ENCODE measurements around the gene KLKB1. TPM values are rescaled to one million over a fixed set of nuclear protein-coding genes. Genes with fewer than 3 reads are reported as not detected.

The KLKB1 gene
- total and polyA plus RNA-seq, 2 donors (not counting 1 experiment from before 2014, with no cell fraction given): 0.06 to 0.17 TPM

DNA sequence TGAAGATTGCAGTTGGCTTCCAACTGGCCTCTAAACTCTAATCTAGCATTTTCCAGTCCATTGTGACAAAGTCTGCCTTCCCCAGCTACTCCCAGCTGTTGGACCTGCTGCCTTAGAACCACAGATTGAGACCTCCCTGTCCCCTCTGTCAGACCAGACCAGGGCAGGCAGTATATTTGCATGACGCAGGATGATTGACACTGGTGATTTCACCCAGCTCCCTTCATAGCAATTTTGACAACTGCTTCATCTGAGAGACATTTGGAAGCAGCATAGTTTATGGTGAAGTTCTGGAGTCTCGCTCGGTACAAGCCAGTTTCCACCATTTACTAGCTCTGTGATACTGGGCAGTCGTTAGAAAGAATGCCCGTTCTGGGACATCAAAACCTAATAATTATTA lies 33.5 kb upstream of the KLKB1 start:
- Histone ChIP-seq H3K27me3 (ENCODE audit: control insufficient read depth, insufficient read depth, low read length) (no peaks in the 10 kb centered on the region), H2AFZ (ENCODE audit: low read length) (no peak overlapping the region), H3K4me1 (ENCODE audit: control insufficient read depth, extremely low read depth, insufficient read depth, low read length) (no peaks in the 10 kb centered on the region), H3K36me3 (ENCODE audit: control insufficient read depth, insufficient read depth, low read length) (peaks cover 3% of the 10 kb centered on the region), H4K20me1 (ENCODE audit: control insufficient read depth, extremely low read depth, insufficient read depth, low read length) (no peaks in the 10 kb centered on the region), H3K9me3 (ENCODE audit: control insufficient read depth, insufficient read depth, low read depth, low read length) (no peaks in the 10 kb centered on the region), H3K27ac (ENCODE audit: insufficient read depth, low read length) (no peak overlapping the region), H3K4me3 (replicated peaks in 1 of 4; ENCODE audit: control extremely low read depth in 1 of 4, insufficient read depth in 1 of 4, low read depth in 3 of 4, low read length in 4 of 4) (no peak overlapping the region), H3K79me2 (ENCODE audit: control insufficient read depth, insufficient read depth, low read length) (peaks cover 1% of the 10 kb centered on the region), H3K4me2 (ENCODE audit: extremely low read depth, insufficient read depth, low read length) (no peak overlapping the region), H3K9ac (ENCODE audit: insufficient read depth, low read length) (no peak overlapping the region)
- no peak for DNase-seq (ENCODE audit: low read depth in 2 of 2)
- TF ChIP-seq EZH2 (IDR thresholded peaks at IDR 0.05; ENCODE audit: low read length, missing control alignments): no peak
- TF ChIP-seq, protein P1, sequence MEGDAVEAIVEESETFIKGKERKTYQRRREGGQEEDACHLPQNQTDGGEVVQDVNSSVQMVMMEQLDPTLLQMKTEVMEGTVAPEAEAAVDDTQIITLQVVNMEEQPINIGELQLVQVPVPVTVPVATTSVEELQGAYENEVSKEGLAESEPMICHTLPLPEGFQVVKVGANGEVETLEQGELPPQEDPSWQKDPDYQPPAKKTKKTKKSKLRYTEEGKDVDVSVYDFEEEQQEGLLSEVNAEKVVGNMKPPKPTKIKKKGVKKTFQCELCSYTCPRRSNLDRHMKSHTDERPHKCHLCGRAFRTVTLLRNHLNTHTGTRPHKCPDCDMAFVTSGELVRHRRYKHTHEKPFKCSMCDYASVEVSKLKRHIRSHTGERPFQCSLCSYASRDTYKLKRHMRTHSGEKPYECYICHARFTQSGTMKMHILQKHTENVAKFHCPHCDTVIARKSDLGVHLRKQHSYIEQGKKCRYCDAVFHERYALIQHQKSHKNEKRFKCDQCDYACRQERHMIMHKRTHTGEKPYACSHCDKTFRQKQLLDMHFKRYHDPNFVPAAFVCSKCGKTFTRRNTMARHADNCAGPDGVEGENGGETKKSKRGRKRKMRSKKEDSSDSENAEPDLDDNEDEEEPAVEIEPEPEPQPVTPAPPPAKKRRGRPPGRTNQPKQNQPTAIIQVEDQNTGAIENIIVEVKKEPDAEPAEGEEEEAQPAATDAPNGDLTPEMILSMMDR (conservative IDR thresholded peaks at IDR 0.05 in 1 of 2, IDR thresholded peaks at IDR 0.05 in 1 of 2; ENCODE audit: low read depth in 1 of 2, low read length in 2 of 2): no peak

DNA sequence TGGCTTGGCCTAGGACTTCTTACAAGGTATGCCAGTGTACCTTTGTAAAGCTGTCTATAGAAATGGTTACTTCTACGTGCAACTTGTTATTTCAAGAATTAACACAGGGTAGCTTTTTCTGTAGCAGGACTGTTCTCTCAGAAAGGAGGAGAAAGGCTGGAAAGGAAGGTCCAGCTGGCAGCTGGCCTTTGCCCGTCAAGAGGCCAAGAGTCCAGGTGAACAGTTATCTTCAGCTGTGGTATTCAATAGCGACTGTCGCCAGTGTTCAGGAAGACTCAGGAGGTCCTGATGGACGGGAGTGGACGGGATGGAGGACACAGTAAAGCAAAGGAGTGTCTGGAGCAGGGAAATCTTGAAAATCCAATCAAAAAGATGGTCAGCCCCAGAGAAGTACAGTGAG lies 31.2 kb upstream of the KLKB1 start:
- Histone ChIP-seq H3K27ac (ENCODE audit: insufficient read depth, low read length) (no peak overlapping the region), H3K36me3 (ENCODE audit: control insufficient read depth, insufficient read depth, low read length) (peaks cover 3% of the 10 kb centered on the region), H4K20me1 (ENCODE audit: control insufficient read depth, extremely low read depth, insufficient read depth, low read length) (no peaks in the 10 kb centered on the region), H3K4me1 (ENCODE audit: control insufficient read depth, extremely low read depth, insufficient read depth, low read length) (no peaks in the 10 kb centered on the region), H3K4me2 (ENCODE audit: extremely low read depth, insufficient read depth, low read length) (no peak overlapping the region), H2AFZ (ENCODE audit: low read length) (no peak overlapping the region), H3K79me2 (ENCODE audit: control insufficient read depth, insufficient read depth, low read length) (peaks cover 1% of the 10 kb centered on the region), H3K9me3 (ENCODE audit: control insufficient read depth, insufficient read depth, low read depth, low read length) (no peaks in the 10 kb centered on the region), H3K4me3 (replicated peaks in 1 of 4; ENCODE audit: control extremely low read depth in 1 of 4, insufficient read depth in 1 of 4, low read depth in 3 of 4, low read length in 4 of 4) (no peak overlapping the region), H3K27me3 (ENCODE audit: control insufficient read depth, insufficient read depth, low read length) (no peaks in the 10 kb centered on the region), H3K9ac (ENCODE audit: insufficient read depth, low read length) (no peak overlapping the region)
- no peak for DNase-seq (ENCODE audit: low read depth in 2 of 2)
- TF ChIP-seq EZH2 (IDR thresholded peaks at IDR 0.05; ENCODE audit: low read length, missing control alignments): no peak
- TF ChIP-seq, protein P1 (conservative IDR thresholded peaks at IDR 0.05 in 1 of 2, IDR thresholded peaks at IDR 0.05 in 1 of 2; ENCODE audit: low read depth in 1 of 2, low read length in 2 of 2): no peak

DNA sequence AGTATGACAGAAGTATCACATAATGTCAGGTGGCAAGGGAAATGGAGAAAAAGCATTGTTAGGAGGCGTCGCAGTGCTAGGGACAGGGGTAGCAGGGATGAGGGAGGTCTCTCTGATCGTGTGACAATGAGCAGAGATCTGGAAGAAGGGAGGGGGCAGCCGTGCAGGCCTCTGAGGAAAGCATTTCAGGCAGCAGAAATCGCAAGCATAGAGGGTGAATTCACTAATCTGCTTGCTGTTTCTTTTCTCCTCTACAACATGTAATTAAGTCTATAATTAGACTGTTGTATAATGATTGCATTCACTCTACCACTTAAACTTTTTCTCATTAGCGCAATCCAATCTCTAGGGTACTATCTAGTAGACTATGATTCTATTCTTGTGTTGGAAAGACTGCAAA lies 26.8 kb upstream of the KLKB1 start:
- DNase-seq (ENCODE audit: low read depth in 2 of 2): no peak
- H3K9ac ChIP-seq (ENCODE audit: insufficient read depth, low read length): no peak overlapping the region
- H3K27me3 ChIP-seq (ENCODE audit: control insufficient read depth, insufficient read depth, low read length): no peaks in the 10 kb centered on the region
- no peak for TF ChIP-seq EZH2 (IDR thresholded peaks at IDR 0.05; ENCODE audit: low read length, missing control alignments)
- TF ChIP-seq, protein P1 (conservative IDR thresholded peaks at IDR 0.05 in 1 of 2, IDR thresholded peaks at IDR 0.05 in 1 of 2; ENCODE audit: low read depth in 1 of 2, low read length in 2 of 2): no peak
- no peak overlapping the region for H3K4me3 ChIP-seq (replicated peaks in 1 of 4; ENCODE audit: control extremely low read depth in 1 of 4, insufficient read depth in 1 of 4, low read depth in 3 of 4, low read length in 4 of 4)
- no peaks in the 10 kb centered on the region for H3K79me2 ChIP-seq (ENCODE audit: control insufficient read depth, insufficient read depth, low read length)
- H2AFZ ChIP-seq (ENCODE audit: low read length): no peak overlapping the region
- no peaks in the 10 kb centered on the region for H4K20me1 ChIP-seq (ENCODE audit: control insufficient read depth, extremely low read depth, insufficient read depth, low read length)
- H3K4me1 ChIP-seq (ENCODE audit: control insufficient read depth, extremely low read depth, insufficient read depth, low read length): peaks cover 4% of the 10 kb centered on the region
- H3K4me2 ChIP-seq (ENCODE audit: extremely low read depth, insufficient read depth, low read length): no peak overlapping the region
- no peaks in the 10 kb centered on the region for H3K36me3 ChIP-seq (ENCODE audit: control insufficient read depth, insufficient read depth, low read length)
- no peaks in the 10 kb centered on the region for H3K9me3 ChIP-seq (ENCODE audit: control insufficient read depth, insufficient read depth, low read depth, low read length)
- H3K27ac ChIP-seq (ENCODE audit: insufficient read depth, low read length): no peak overlapping the region

All from fibroblast of lung (primary cell).